Astrocyte (in vitro differentiated cells and primary cell): ENCODE measurements around the gene SEMA4B. TPM values are rescaled to one million over a fixed set of nuclear protein-coding genes. Genes with fewer than 3 reads are reported as not detected.

ENCODE experiments used
- DNase-seq: peaks from one replicate; pipeline ENCODE4 v3.0.0-alpha.2; 2010; ENCODE audit warnings: low read depth
- FAIRE-seq: peaks from 2 replicates; lab custom pipeline; 2011; peaks lifted over from hg19 to GRCh38; lab: Jason Lieb, UNC
- H2AFZ ChIP-seq: 2 replicates; pipeline ENCODE4 v1.6.0; 2012; ENCODE audit warnings: low read depth, low read length, inconsistent platforms
- H3K27ac ChIP-seq: 2 replicates; pipeline ENCODE4 v1.5.1; 2011; ENCODE audit warnings: low read depth, low read length, inconsistent platforms
- H3K27me3 ChIP-seq: 2 replicates; pipeline ENCODE4 v1.6.0; 2011; ENCODE audit warnings: low read length, inconsistent platforms; ENCODE audit not compliant: insufficient read depth
- H3K36me3 ChIP-seq: 2 replicates; pipeline ENCODE4 v1.5.1; 2011; ENCODE audit warnings: low read length, inconsistent platforms; ENCODE audit not compliant: insufficient read depth
- H3K4me1 ChIP-seq: 2 replicates; pipeline ENCODE4 v1.5.1; 2011; ENCODE audit warnings: low read length, inconsistent platforms; ENCODE audit not compliant: insufficient read depth
- H3K4me2 ChIP-seq: 2 replicates; pipeline ENCODE4 v1.6.0; 2012; ENCODE audit warnings: low read length, inconsistent platforms
- H3K4me3 ChIP-seq: 2 replicates; pipeline ENCODE4 v1.5.1; 2011; ENCODE audit warnings: low read depth, mild to moderate bottlenecking, low read length, inconsistent platforms; ENCODE audit not compliant: insufficient read depth
- H3K79me2 ChIP-seq: 2 replicates; pipeline ENCODE4 v1.6.0; 2012; ENCODE audit warnings: mild to moderate bottlenecking, low read length, inconsistent platforms; ENCODE audit not compliant: insufficient read depth
- H3K9ac ChIP-seq: 2 replicates; pipeline ENCODE4 v1.6.0; 2012; ENCODE audit warnings: mild to moderate bottlenecking, low read length, inconsistent platforms
- H3K9me3 ChIP-seq: 2 replicates; pipeline ENCODE4 v1.5.1; 2012; ENCODE audit warnings: low read depth, mild to moderate bottlenecking, low read length, inconsistent platforms; ENCODE audit not compliant: insufficient read depth
- H4K20me1 ChIP-seq: 2 replicates; pipeline ENCODE4 v1.6.0; 2012; ENCODE audit warnings: low read length, inconsistent platforms; ENCODE audit not compliant: insufficient read depth
- H3K27ac Mint-ChIP-seq: one replicate; pipeline ENCODE4 v1.8.0; 2021; ENCODE audit warnings: mild to moderate bottlenecking, mixed read lengths; ENCODE audit not compliant: unreplicated experiment
- H3K27me3 Mint-ChIP-seq: one replicate; pipeline ENCODE4 v1.8.0; 2021; ENCODE audit warnings: low read depth, mixed read lengths; ENCODE audit not compliant: unreplicated experiment
- H3K36me3 Mint-ChIP-seq: one replicate; pipeline ENCODE4 v1.8.0; 2021; ENCODE audit warnings: low read depth, mixed read lengths; ENCODE audit not compliant: unreplicated experiment
- H3K4me1 Mint-ChIP-seq: one replicate; pipeline ENCODE4 v1.8.0; 2021; ENCODE audit warnings: low read depth, mixed read lengths; ENCODE audit not compliant: unreplicated experiment
- H3K4me3 Mint-ChIP-seq: one replicate; pipeline ENCODE4 v1.8.0; 2021; ENCODE audit warnings: mild to moderate bottlenecking, moderate library complexity, mixed read lengths; ENCODE audit not compliant: unreplicated experiment
- H3K9me3 Mint-ChIP-seq: one replicate; pipeline ENCODE4 v1.8.0; 2021; ENCODE audit warnings: mild to moderate bottlenecking, mixed read lengths; ENCODE audit not compliant: unreplicated experiment
- EZH2 ChIP-seq: IDR thresholded peaks from 2 replicates; pipeline ENCODE4 v1.6.1; 2012; ENCODE audit warnings: mild to moderate bottlenecking, low read length, inconsistent platforms; ENCODE audit not compliant: insufficient read depth
- total RNA-seq: library from RNA; stranded (reverse); gene quantifications from 2 replicates; pipeline ENCODE4 v1.2.1, GENCODE V29; 2021
- TF ChIP-seq, protein P1 (sequence below): IDR thresholded peaks from 2 replicates; pipeline ENCODE4 v1.5.1; 2011; ENCODE audit warnings: low read depth, mild to moderate bottlenecking, inconsistent platforms, low read length, moderate library complexity; ENCODE audit not compliant: insufficient read depth

The SEMA4B gene
- total RNA-seq, 1 donor from 2014 or later: 9.9 TPM

DNA sequence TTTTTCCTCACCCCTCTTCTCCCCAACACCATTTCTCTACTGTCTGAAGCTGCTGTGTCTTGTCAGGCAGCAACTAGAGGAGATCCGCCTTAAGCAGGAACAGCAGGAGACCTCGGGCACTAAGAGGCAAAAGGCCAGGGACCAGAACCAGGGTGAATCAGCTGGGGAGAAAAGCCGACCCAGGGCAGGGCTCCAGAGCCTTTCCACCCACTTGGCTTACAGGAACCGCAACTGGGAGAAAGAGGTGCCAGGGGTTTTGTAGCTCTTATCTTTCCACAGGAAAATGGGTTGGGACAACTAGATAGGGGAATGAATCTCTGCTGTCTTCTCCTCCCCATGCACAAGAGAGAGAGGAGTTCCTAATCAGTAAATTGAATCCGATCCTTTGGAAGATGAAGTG is 61.3 kb downstream of the SEMA4B start:
- TF ChIP-seq, protein P1, sequence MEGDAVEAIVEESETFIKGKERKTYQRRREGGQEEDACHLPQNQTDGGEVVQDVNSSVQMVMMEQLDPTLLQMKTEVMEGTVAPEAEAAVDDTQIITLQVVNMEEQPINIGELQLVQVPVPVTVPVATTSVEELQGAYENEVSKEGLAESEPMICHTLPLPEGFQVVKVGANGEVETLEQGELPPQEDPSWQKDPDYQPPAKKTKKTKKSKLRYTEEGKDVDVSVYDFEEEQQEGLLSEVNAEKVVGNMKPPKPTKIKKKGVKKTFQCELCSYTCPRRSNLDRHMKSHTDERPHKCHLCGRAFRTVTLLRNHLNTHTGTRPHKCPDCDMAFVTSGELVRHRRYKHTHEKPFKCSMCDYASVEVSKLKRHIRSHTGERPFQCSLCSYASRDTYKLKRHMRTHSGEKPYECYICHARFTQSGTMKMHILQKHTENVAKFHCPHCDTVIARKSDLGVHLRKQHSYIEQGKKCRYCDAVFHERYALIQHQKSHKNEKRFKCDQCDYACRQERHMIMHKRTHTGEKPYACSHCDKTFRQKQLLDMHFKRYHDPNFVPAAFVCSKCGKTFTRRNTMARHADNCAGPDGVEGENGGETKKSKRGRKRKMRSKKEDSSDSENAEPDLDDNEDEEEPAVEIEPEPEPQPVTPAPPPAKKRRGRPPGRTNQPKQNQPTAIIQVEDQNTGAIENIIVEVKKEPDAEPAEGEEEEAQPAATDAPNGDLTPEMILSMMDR: no peak
- no peak for TF ChIP-seq EZH2
- Histone ChIP-seq H3K27me3 (no peaks in the 10 kb centered on the region), H3K79me2 (peaks cover 23% of the 10 kb centered on the region), H3K4me1 (peaks cover 23% of the 10 kb centered on the region), H3K9ac (no peak overlapping the region), H3K9me3 (no peaks in the 10 kb centered on the region), H2AFZ (no peak overlapping the region), H3K27ac (no peak overlapping the region), H3K36me3 (no peaks in the 10 kb centered on the region), H4K20me1 (peaks cover 10% of the 10 kb centered on the region), H3K4me3 (no peak overlapping the region), H3K4me2 (no peak overlapping the region)
- Mint-ChIP-seq H3K36me3 (peaks cover 2% of the 10 kb centered on the region), H3K27me3 (peaks cover 8% of the 10 kb centered on the region), H3K27ac (no peak overlapping the region), H3K9me3 (no peaks in the 10 kb centered on the region), H3K4me1 (peaks cover 6% of the 10 kb centered on the region), H3K4me3 (no peak overlapping the region)
- FAIRE-seq (no peak), DNase-seq (no peak)

DNA sequence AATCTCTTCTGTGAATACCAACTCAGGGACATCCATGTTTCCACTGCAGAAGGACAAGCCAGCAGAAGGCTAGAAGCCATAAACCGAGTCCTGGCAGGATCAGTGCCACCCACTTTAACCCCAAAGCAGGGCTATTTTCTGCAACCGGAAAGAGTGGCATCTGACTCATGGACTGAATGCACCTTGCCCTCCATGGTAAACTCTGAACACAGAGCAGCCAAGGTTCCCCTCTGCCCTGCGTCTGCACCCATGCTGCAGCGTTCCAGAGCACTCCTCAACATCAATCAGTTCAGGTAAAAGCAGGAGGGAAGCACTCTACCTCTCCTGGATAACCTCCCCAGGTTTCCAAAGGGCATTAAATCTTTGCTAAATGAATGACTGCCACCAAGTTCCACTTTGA is 63.5 kb downstream of the SEMA4B start:
- H3K9ac ChIP-seq: peak overlapping the region; percentile 87
- FAIRE-seq: no peak
- H3K27ac Mint-ChIP-seq: peak overlapping the region; percentile 15

More for the DNA sequence above, 63.5 kb downstream of the SEMA4B start:
- H3K4me1 ChIP-seq: peaks cover 31% of the 10 kb centered on the region
- H3K79me2 ChIP-seq: peaks cover 45% of the 10 kb centered on the region
- peak overlapping the region; percentile 88 for H3K4me3 ChIP-seq
- Mint-ChIP-seq H3K36me3 (peaks cover 5% of the 10 kb centered on the region), H3K4me3 (peak overlapping the region; percentile 97), H3K27me3 (no peaks in the 10 kb centered on the region), H3K4me1 (peaks cover 14% of the 10 kb centered on the region), H3K9me3 (no peaks in the 10 kb centered on the region)
- peaks cover under 1% of the 10 kb centered on the region for H3K36me3 ChIP-seq
- peak overlapping the region; percentile 87 for H3K27ac ChIP-seq
- peak overlapping the region; percentile 95 for H2AFZ ChIP-seq
- peaks cover 28% of the 10 kb centered on the region for H4K20me1 ChIP-seq
- peak overlapping the region; percentile 88 for H3K4me2 ChIP-seq
- no peaks in the 10 kb centered on the region for H3K9me3 ChIP-seq
- DNase-seq: no peak
- TF ChIP-seq EZH2: no peak
- TF ChIP-seq, protein P1: no peak
- H3K27me3 ChIP-seq: no peaks in the 10 kb centered on the region
